ENCODE data around the gene UBP1.
"Not testable (repeated sequence)": the region's sequence is repeated elsewhere in the genome, so short reads cannot be mapped to it uniquely, and the experiment has no call there.

UBP1 gene

DNA sequence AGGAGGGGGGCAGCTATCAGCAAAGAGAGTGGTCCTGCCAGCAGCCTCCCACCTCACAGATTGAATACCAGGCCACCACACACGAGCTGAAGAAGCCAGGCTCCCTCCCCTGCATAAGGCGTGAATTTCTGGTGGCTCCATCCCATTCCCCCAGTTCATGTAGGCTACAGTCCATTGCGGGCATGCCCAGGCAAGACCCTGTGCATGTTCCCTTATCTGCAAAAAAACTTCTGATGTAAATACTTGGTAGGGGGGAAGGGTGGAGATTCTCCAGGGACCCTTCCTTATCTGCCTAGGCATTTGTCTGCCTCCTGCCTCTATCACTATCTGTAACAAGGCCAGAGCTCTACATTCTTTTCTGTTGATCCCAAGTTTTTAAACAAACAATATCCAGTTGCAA, 27.6 kb upstream of the UBP1 start:
- no peak overlapping the region for H3K4me3 ChIP-seq (replicated peaks; ENCODE audit: low read depth, low read length)
- DNase-seq (ENCODE audit: extremely low read depth, low read depth): peak; percentile 7
- TF ChIP-seq CTCF (IDR thresholded peaks at IDR 0.05; ENCODE audit: low read depth, low read length, missing control alignments): no peak

DNA sequence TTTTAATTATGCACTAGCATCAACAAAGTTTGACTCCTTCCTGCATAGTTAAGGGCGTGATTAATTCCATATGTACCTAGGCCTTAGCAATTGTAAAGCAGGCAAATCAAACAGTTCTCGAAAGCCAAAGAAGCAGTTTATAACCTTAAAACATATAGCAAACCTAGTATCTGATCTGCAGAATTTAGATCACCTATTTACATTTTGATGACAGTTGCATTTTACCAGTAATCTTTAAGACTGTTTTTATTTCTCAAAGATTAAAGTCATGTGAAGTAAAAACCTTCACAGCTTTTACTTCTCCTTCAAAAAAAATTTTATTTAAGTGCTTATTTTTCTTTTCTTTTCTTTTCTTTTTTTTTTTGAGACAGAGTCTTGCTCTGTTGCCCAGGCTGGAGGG, 20.9 kb upstream of the UBP1 start:
- no peak for DNase-seq (ENCODE audit: extremely low read depth, low read depth)
- H3K4me3 ChIP-seq (replicated peaks; ENCODE audit: low read depth, low read length): no peak overlapping the region
- TF ChIP-seq CTCF (IDR thresholded peaks at IDR 0.05; ENCODE audit: low read depth, low read length, missing control alignments): no peak

GRCh38 chr3:33459577-33459976, 19.4 kb upstream of the UBP1 start:
- H3K4me3 ChIP-seq (replicated peaks; ENCODE audit: low read depth, low read length); DNase-seq (ENCODE audit: extremely low read depth, low read depth): not testable (repeated sequence)

DNA sequence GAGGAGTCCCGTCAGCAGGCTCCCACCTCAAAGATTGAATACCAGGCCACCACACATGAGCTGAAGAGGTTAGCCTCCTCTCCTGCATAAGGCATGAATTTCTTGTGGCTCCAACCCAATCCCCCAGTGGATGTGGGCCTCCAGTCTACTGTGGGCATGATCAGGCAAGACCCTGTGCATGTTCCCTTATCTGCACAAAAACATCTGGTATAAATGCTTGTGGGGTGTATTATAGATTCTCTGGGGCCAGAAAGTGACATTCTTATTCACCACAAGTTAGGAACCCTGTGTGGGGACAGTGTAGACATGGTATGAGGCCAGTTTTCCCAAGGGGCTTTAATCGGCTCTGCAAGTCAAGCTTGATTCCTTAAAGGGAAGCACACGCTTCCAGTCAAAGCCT, 18.2 kb upstream of the UBP1 start:
- H3K4me3 ChIP-seq (replicated peaks; ENCODE audit: low read depth, low read length): no peak overlapping the region
- TF ChIP-seq CTCF (IDR thresholded peaks at IDR 0.05; ENCODE audit: low read depth, low read length, missing control alignments): no peak
- DNase-seq (ENCODE audit: extremely low read depth, low read depth): no peak

- DNase-seq (ENCODE audit: extremely low read depth, low read depth): no peak
- TF ChIP-seq CTCF (IDR thresholded peaks at IDR 0.05; ENCODE audit: low read depth, low read length, missing control alignments): no peak
- no peak overlapping the region for H3K4me3 ChIP-seq (replicated peaks; ENCODE audit: low read depth, low read length)
Observed at GRCh38 chr3:33456756-33457155, 16.6 kb upstream of the UBP1 start.

- no peak overlapping the region for H3K4me3 ChIP-seq (replicated peaks; ENCODE audit: low read depth, low read length)
- TF ChIP-seq CTCF (IDR thresholded peaks at IDR 0.05; ENCODE audit: low read depth, low read length, missing control alignments): no peak
- DNase-seq (ENCODE audit: extremely low read depth, low read depth): no peak
Observed at GRCh38 chr3:33453331-33453761, 13.1 kb upstream of the UBP1 start.

GRCh38 chr3:33451994-33452393, 11.8 kb upstream of the UBP1 start:
- not testable (repeated sequence) for H3K4me3 ChIP-seq (replicated peaks; ENCODE audit: low read depth, low read length); DNase-seq (ENCODE audit: extremely low read depth, low read depth)

- DNase-seq (ENCODE audit: extremely low read depth, low read depth): no peak
- TF ChIP-seq CTCF (IDR thresholded peaks at IDR 0.05; ENCODE audit: low read depth, low read length, missing control alignments): no peak
- no peak overlapping the region for H3K4me3 ChIP-seq (replicated peaks; ENCODE audit: low read depth, low read length)
Observed at GRCh38 chr3:33447958-33448357, 7.8 kb upstream of the UBP1 start.

GRCh38 chr3:33447256-33447625, 7.0 kb upstream of the UBP1 start:
- not testable (repeated sequence) for DNase-seq (ENCODE audit: extremely low read depth, low read depth)

More at GRCh38 chr3:33447256-33447625, 7.0 kb upstream of the UBP1 start:
- not testable (repeated sequence) for H3K4me3 ChIP-seq (replicated peaks; ENCODE audit: low read depth, low read length)
